Caco-2 (cell line): ENCODE data around the gene CARD11. TPM values are rescaled to one million over a fixed set of nuclear protein-coding genes. Genes with fewer than 3 reads are reported as not detected.
A peak's percentile ranks its signal among the peaks of the same experiment; 100 is the strongest.

ENCODE experiments used
- BruUV-seq: library from RNA; stranded (reverse); fragments of 400-500 nt; replicated peaks from 2 replicates; lab custom pipeline; 2021; lab: Mats Ljungman, UMichigan
- CTCF ChIA-PET: fragments of 300-600 bp; sonication (Branson Sonifier 250); formaldehyde crosslinking; loops from one replicate; lab custom pipeline; 2022; ENCODE audit warnings: antibody characterized with exemption; lab: Charles Lee
- POLR2A ChIA-PET: fragments of 300-600 bp; sonication (Branson Sonifier 250); formaldehyde crosslinking; loops from one replicate; lab custom pipeline; 2022; ENCODE audit warnings: antibody characterized with exemption; lab: Charles Lee
- DNase-seq, 2 experiments: peaks; one replicate each; pipeline versions ENCODE4 v3.0.0 to v3.0.0-alpha.2; 2020 to 2022
- H3K27me3 ChIP-seq: replicated peaks from 2 replicates; pipeline ENCODE4 v1.6.0; 2011; ENCODE audit warnings: low read length; ENCODE audit not compliant: control insufficient read depth, insufficient read depth
- H3K36me3 ChIP-seq: 2 replicates; pipeline ENCODE4 v1.5.1; 2011; ENCODE audit warnings: low read length; ENCODE audit not compliant: control insufficient read depth, insufficient read depth
- H3K4me1 ChIP-seq: fragments of 250-450 bp; sonication (Bioruptor Pico); 2 replicates; pipeline ENCODE4 v1.5.1; 2020; ENCODE audit warnings: mild to moderate bottlenecking
- H3K4me3 ChIP-seq: 2 replicates; pipeline ENCODE4 v1.5.1; 2011; ENCODE audit warnings: low read depth, mild to moderate bottlenecking, control low read depth, low read length
- H3K9me3 ChIP-seq: fragments of 250-450 bp; sonication (Bioruptor Pico); 2 replicates; pipeline ENCODE4 v1.5.1; 2020; ENCODE audit warnings: mild to moderate bottlenecking, moderate library complexity
- H3K27ac Mint-ChIP-seq: one replicate; pipeline ENCODE4 v1.8.0; 2022; ENCODE audit warnings: mixed read lengths; ENCODE audit not compliant: unreplicated experiment
- H3K27me3 Mint-ChIP-seq: one replicate; pipeline ENCODE4 v1.8.0; 2022; ENCODE audit warnings: mixed read lengths; ENCODE audit not compliant: insufficient read depth, unreplicated experiment
- H3K36me3 Mint-ChIP-seq: one replicate; pipeline ENCODE4 v1.8.0; 2022; ENCODE audit warnings: mild to moderate bottlenecking, mixed read lengths; ENCODE audit not compliant: insufficient read depth, unreplicated experiment
- H3K4me1 Mint-ChIP-seq: one replicate; pipeline ENCODE4 v1.8.0; 2022; ENCODE audit warnings: low read depth, mixed read lengths; ENCODE audit not compliant: unreplicated experiment
- H3K4me3 Mint-ChIP-seq: one replicate; pipeline ENCODE4 v1.8.0; 2022; ENCODE audit warnings: mild to moderate bottlenecking, moderate library complexity, mixed read lengths; ENCODE audit not compliant: unreplicated experiment
- H3K9me3 Mint-ChIP-seq: one replicate; pipeline ENCODE4 v1.8.0; 2022; ENCODE audit warnings: mixed read lengths; ENCODE audit not compliant: unreplicated experiment
- intact Hi-C: fragments of 100-400 bp; cut with micrococcal nuclease; formaldehyde crosslinking; loops from one replicate; pipeline ENCODE4 v1.10.0; 2022; ENCODE audit not compliant: unreplicated experiment
- total RNA-seq: library from RNA; stranded (reverse); gene quantifications from 2 replicates; pipeline ENCODE4 v1.2.3, GENCODE V29; 2022
- TF ChIP-seq, protein P1 (sequence below), 2 experiments: fragments of 200-600 bp in 1 of 2; IDR thresholded peaks; 1 replicate in 1 of 2; 2 replicates in 1 of 2; pipeline versions ENCODE4 v1.5.1 to v1.8.0; 2011 to 2022; ENCODE audit warnings: antibody characterized with exemption in 1 of 2, control low read depth in 1 of 2, inconsistent platforms in 1 of 2, low read depth in 1 of 2, low read length in 1 of 2, mild to moderate bottlenecking in 1 of 2, moderate library complexity in 1 of 2; ENCODE audit not compliant: insufficient read depth in 1 of 2, severe bottlenecking in 1 of 2, unreplicated experiment in 1 of 2

The CARD11 gene
- total RNA-seq, 1 experiment from 2014 or later = 5.4 TPM

DNA sequence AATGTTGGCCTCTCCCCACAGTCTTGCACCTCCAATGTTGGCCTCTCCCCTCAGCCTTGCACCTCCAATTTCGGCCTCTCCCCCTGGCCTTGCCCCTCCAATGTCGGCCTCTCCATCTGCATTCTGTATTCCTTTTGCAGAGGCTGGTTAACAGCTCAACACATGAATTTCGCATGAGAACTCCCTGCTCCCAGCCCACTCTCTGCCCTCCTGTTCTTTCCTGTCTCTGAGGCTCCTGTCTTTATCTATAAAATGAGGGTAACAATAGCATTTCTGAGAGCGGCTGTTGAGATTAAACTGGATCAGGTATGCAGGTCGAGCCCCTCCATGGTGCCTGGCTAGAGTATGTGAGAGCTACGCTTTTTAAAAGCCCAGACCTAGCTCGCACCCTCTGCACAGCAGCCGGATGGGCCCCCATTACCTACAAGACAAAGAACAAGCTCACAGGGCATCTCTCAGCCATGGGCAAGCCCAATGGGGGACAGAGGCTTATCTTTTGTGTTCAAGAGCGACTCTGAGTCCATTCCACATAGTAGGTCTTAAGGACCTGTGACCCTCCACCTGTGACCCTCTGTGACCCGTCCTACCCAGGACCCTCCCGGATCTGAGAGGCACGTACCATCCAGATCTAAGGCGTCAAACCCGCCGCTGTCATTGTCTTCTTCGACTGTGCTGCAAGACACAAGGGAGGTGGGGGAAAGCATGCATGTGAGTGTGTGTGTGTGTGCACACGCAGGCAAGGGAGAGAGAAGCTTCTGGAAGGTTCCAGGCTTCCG is 117.4 kb downstream of the CARD11 start:
- Mint-ChIP-seq H3K36me3 (no peaks in the 10 kb centered on the region), H3K4me3 (no peak overlapping the region), H3K27me3 (no peaks in the 10 kb centered on the region), H3K27ac (no peak overlapping the region), H3K9me3 (no peaks in the 10 kb centered on the region), H3K4me1 (no peaks in the 10 kb centered on the region)
- no TSS peak for BruUV-seq
- H3K36me3 ChIP-seq = no peaks in the 10 kb centered on the region
- intact Hi-C loops = no loop called here
- TF ChIP-seq, protein P1, sequence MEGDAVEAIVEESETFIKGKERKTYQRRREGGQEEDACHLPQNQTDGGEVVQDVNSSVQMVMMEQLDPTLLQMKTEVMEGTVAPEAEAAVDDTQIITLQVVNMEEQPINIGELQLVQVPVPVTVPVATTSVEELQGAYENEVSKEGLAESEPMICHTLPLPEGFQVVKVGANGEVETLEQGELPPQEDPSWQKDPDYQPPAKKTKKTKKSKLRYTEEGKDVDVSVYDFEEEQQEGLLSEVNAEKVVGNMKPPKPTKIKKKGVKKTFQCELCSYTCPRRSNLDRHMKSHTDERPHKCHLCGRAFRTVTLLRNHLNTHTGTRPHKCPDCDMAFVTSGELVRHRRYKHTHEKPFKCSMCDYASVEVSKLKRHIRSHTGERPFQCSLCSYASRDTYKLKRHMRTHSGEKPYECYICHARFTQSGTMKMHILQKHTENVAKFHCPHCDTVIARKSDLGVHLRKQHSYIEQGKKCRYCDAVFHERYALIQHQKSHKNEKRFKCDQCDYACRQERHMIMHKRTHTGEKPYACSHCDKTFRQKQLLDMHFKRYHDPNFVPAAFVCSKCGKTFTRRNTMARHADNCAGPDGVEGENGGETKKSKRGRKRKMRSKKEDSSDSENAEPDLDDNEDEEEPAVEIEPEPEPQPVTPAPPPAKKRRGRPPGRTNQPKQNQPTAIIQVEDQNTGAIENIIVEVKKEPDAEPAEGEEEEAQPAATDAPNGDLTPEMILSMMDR (IDR thresholded peaks at IDR 0.05; ENCODE audit: insufficient read depth in 1 of 2, low read depth in 1 of 2, low read length in 1 of 2, severe bottlenecking in 1 of 2, unreplicated experiment in 1 of 2) = no peak
- ChIA-PET CTCF (interaction anchor here (0.7 kb wide), 1 partner anchor 274 kb away, joined by 3 read pairs; no protein-coding TSS in a partner anchor), POLR2A (no interaction called here)
- DNase-seq = peak in 1 of 2 experiments; percentile 17
- no peak overlapping the region for H3K4me3 ChIP-seq
- no peaks in the 10 kb centered on the region for H3K27me3 ChIP-seq
- no peaks in the 10 kb centered on the region for H3K9me3 ChIP-seq
- H3K4me1 ChIP-seq = no peaks in the 10 kb centered on the region; the same call in 1 of the 2 replicates

DNA sequence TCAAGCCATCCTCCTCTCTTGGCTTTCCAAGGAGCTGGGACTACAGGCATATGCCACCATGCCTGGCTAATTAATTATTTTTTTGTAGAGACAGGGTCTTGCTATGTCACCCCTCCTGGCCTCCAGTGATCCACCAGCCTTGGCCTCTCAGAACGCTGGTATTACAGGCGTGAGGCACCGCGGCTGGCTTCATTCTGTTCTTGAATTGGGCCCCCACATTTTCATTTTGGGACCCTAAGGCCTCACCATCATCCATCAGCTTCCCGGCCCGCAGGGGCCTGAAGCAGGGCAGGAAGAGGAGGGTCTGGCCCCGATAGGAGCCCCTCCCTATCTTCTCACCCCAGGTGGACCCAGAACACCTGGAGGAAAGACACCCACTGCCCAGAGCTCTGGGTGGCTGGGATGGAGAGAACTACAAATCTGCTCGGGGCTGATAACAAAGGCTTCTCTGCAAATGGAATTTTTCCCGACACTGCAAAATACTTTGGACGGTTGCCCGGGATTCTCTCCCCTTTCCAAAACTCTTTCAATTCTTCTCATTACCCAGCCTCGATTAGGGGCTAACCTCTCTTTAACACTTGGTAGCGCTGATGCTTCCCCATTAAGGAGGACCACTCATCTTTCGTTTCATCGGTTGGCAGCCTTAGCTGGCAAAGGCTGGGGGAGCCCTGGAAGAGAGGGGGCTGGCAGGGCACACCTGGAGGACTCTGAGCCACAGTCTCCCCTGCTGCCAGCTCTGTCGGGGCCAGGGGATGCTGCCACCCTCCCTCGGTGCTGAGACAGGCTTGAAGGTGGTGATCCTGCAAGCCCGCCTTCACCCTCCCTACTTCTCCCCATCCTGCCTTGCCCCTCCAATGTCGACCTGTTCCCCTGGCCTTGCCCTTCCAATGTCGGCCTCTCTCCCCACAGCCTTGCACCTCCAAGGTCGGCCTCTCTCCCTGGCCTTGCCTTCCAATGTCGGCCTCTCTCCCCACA is 118.5 kb downstream of the CARD11 start:
- no peak overlapping the region for H3K4me3 ChIP-seq
- ChIA-PET POLR2A (no interaction called here), CTCF (interaction anchor here (0.6 kb wide), 1 partner anchor 63 kb away, joined by 4 read pairs; no protein-coding TSS in a partner anchor)
- BruUV-seq = no TSS peak
- H3K36me3 ChIP-seq = no peaks in the 10 kb centered on the region
- no peaks in the 10 kb centered on the region for H3K27me3 ChIP-seq
- intact Hi-C loops = no loop called here
- no peak overlapping the region for H3K4me3 Mint-ChIP-seq
- no peaks in the 10 kb centered on the region for H3K9me3 ChIP-seq
- H3K27me3 Mint-ChIP-seq = no peaks in the 10 kb centered on the region
- DNase-seq = no peak
- H3K4me1 Mint-ChIP-seq = no peaks in the 10 kb centered on the region
- H3K36me3 Mint-ChIP-seq = no peaks in the 10 kb centered on the region
- H3K27ac Mint-ChIP-seq = no peak overlapping the region
- H3K4me1 ChIP-seq = peaks cover 6% of the 10 kb centered on the region
- TF ChIP-seq, protein P1 (IDR thresholded peaks at IDR 0.05; ENCODE audit: insufficient read depth in 1 of 2, low read depth in 1 of 2, low read length in 1 of 2, severe bottlenecking in 1 of 2, unreplicated experiment in 1 of 2) = no peak
- H3K9me3 Mint-ChIP-seq = peaks cover 9% of the 10 kb centered on the region

DNA sequence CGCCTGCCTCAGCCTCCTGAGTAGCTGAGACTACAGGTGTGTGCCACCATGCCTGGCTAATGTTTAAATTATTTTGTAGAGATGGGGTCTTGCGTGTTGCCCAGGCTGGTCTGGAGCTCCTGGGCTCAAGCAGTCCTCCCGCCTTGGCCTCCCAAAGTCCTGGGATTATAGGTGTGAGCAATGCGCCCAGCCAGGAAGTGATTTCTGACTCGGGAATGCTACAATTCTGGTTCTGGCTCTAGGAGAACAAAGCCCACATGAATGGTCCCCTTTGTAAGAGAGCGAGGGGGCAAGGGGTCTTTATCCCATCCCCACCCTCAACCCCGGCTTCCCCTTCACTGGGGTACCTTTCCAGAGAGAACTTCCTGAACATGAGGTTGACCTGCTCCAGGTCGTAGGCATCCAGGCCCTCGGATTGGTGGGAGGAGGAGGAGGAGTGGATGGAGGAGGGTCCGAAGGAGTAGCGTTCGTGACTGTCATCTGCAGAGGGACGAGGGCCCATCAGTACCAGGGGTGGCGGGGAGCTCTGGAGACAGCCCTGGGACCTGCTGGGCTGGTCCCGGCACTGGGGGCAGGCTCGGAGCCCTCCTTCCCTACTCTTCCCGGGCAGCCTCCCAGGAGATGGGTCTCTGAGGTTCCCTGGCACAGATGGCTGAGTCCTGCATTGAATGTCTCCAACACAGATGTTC is 119.6 kb downstream of the CARD11 start:
- Histone ChIP-seq H3K9me3 (no peaks in the 10 kb centered on the region), H3K36me3 (no peaks in the 10 kb centered on the region), H3K4me1 (peaks cover 6% of the 10 kb centered on the region), H3K4me3 (no peak overlapping the region), H3K27me3 (no peaks in the 10 kb centered on the region)
- no peak overlapping the region for H3K27ac Mint-ChIP-seq
- intact Hi-C loops = no loop called here
- H3K36me3 Mint-ChIP-seq = no peaks in the 10 kb centered on the region
- no peak for DNase-seq
- H3K4me1 Mint-ChIP-seq = no peaks in the 10 kb centered on the region
- H3K9me3 Mint-ChIP-seq = peaks cover 15% of the 10 kb centered on the region
- CTCF ChIA-PET = no interaction called here
- TF ChIP-seq, protein P1 (IDR thresholded peaks at IDR 0.05; ENCODE audit: insufficient read depth in 1 of 2, low read depth in 1 of 2, low read length in 1 of 2, severe bottlenecking in 1 of 2, unreplicated experiment in 1 of 2) = no peak
- POLR2A ChIA-PET = no interaction called here
- H3K27me3 Mint-ChIP-seq = no peaks in the 10 kb centered on the region
- BruUV-seq = no TSS peak
- no peak overlapping the region for H3K4me3 Mint-ChIP-seq
